H9 (cell line): Measurements from ENCODE around the gene NOX5. TPM values are rescaled to one million over a fixed set of nuclear protein-coding genes. Genes with fewer than 3 reads are reported as not detected.

Experiments used
- DNase-seq: peaks from one replicate; pipeline ENCODE4 v3.0.0-alpha.2; 2017
- H2AFZ ChIP-seq: one replicate; pipeline ENCODE4 v1.6.1; 2013; ENCODE audit warnings: mild to moderate bottlenecking, low read length, control low read depth, moderate library complexity
- H2AK5ac ChIP-seq: 2 replicates; pipeline ENCODE4 v1.6.1; 2013; ENCODE audit warnings: low read length, control low read depth, mixed read lengths; ENCODE audit not compliant: insufficient read length
- H2BK120ac ChIP-seq: one replicate; pipeline ENCODE4 v1.6.1; 2013; ENCODE audit warnings: low read depth, mild to moderate bottlenecking, low read length, control low read depth, inconsistent platforms; ENCODE audit not compliant: poor library complexity, severe bottlenecking
- H2BK12ac ChIP-seq: 2 replicates; pipeline ENCODE4 v1.6.1; 2013; ENCODE audit warnings: low read length, control low read depth, mixed read lengths, low read depth; ENCODE audit not compliant: insufficient read length
- H2BK15ac ChIP-seq: 2 replicates; pipeline ENCODE4 v1.6.1; 2013; ENCODE audit warnings: low read depth, low read length, control low read depth
- H2BK20ac ChIP-seq: one replicate; pipeline ENCODE4 v1.6.1; 2013; ENCODE audit warnings: low read depth, mild to moderate bottlenecking, low read length, control low read depth, inconsistent platforms; ENCODE audit not compliant: poor library complexity, severe bottlenecking
- H2BK5ac ChIP-seq: 2 replicates; pipeline ENCODE4 v1.6.1; 2013; ENCODE audit warnings: low read length, control low read depth, mixed read lengths; ENCODE audit not compliant: insufficient read length
- H3K14ac ChIP-seq: 2 replicates; pipeline ENCODE4 v1.6.1; 2013; ENCODE audit warnings: low read length, control low read depth; ENCODE audit not compliant: insufficient read depth
- H3K18ac ChIP-seq: 2 replicates; pipeline ENCODE4 v1.6.1; 2013; ENCODE audit warnings: low read depth, mild to moderate bottlenecking, mixed read lengths, low read length, control low read depth; ENCODE audit not compliant: insufficient read length
- H3K23ac ChIP-seq: 2 replicates; pipeline ENCODE4 v1.6.1; 2013; ENCODE audit warnings: low read length, control low read depth, mixed read lengths, low read depth; ENCODE audit not compliant: insufficient read length
- H3K23me2 ChIP-seq: 2 replicates; pipeline ENCODE4 v1.6.1; 2013; ENCODE audit warnings: low read depth, mild to moderate bottlenecking, mixed read lengths, low read length, control low read depth; ENCODE audit not compliant: insufficient read length, poor library complexity, severe bottlenecking
- H3K27ac ChIP-seq: 2 replicates; pipeline ENCODE4 v1.5.1; 2013; ENCODE audit warnings: low read length, control low read depth, mixed read lengths, low read depth; ENCODE audit not compliant: insufficient read length
- H3K27me3 ChIP-seq: 2 replicates; pipeline ENCODE4 v1.6.1; 2013; ENCODE audit warnings: low read length, control low read depth, inconsistent platforms; ENCODE audit not compliant: insufficient read depth
- H3K4ac ChIP-seq: 2 replicates; pipeline ENCODE4 v1.6.1; 2013; ENCODE audit warnings: low read depth, mild to moderate bottlenecking, control low read depth, inconsistent platforms, low read length, moderate library complexity
- H3K4me1 ChIP-seq: 2 replicates; pipeline ENCODE4 v1.6.1; 2013; ENCODE audit warnings: low read length, control low read depth, inconsistent platforms; ENCODE audit not compliant: insufficient read depth
- H3K4me2 ChIP-seq: 2 replicates; pipeline ENCODE4 v1.6.1; 2013; ENCODE audit warnings: low read length, control low read depth, mixed read lengths; ENCODE audit not compliant: insufficient read length, insufficient read depth
- H3K56ac ChIP-seq: 2 replicates; pipeline ENCODE4 v1.6.1; 2013; ENCODE audit warnings: low read depth, mild to moderate bottlenecking, mixed read lengths, low read length, control low read depth; ENCODE audit not compliant: insufficient read length
- H3K79me1 ChIP-seq: 2 replicates; pipeline ENCODE4 v1.6.1; 2013; ENCODE audit warnings: low read depth, mild to moderate bottlenecking, moderate library complexity, low read length, control low read depth, inconsistent platforms; ENCODE audit not compliant: insufficient read depth, poor library complexity, severe bottlenecking
- H3K79me2 ChIP-seq: 2 replicates; pipeline ENCODE4 v1.6.1; 2013; ENCODE audit warnings: low read length, control low read depth, inconsistent platforms; ENCODE audit not compliant: insufficient read depth
- H3K9ac ChIP-seq: 2 replicates; pipeline ENCODE4 v1.6.1; 2013; ENCODE audit warnings: low read length, control low read depth, mixed read lengths; ENCODE audit not compliant: insufficient read length; ENCODE audit errors: extremely low read depth
- H3K9me3 ChIP-seq: one replicate; pipeline ENCODE4 v1.6.1; 2013; ENCODE audit warnings: low read depth, low read length, inconsistent platforms; ENCODE audit not compliant: control insufficient read depth
- H3T11ph ChIP-seq: one replicate; pipeline ENCODE4 v1.6.1; 2013; ENCODE audit warnings: mild to moderate bottlenecking, low read length, control low read depth, inconsistent platforms
- H4K20me1 ChIP-seq: one replicate; pipeline ENCODE4 v1.6.1; 2013; ENCODE audit not compliant: control insufficient read depth, insufficient read length, insufficient read depth
- H4K5ac ChIP-seq: 2 replicates; pipeline ENCODE4 v1.6.1; 2013; ENCODE audit warnings: low read depth, mild to moderate bottlenecking, mixed read lengths, low read length, control low read depth; ENCODE audit not compliant: insufficient read length
- H4K8ac ChIP-seq: replicated peaks from 2 replicates; pipeline ENCODE4 v1.6.1; 2013; ENCODE audit warnings: low read length, control low read depth, mixed read lengths, low read depth; ENCODE audit not compliant: insufficient read length
- H4K91ac ChIP-seq: 2 replicates; pipeline ENCODE4 v1.6.1; 2013; ENCODE audit warnings: low read depth, mild to moderate bottlenecking, moderate library complexity, mixed read lengths, low read length, control low read depth; ENCODE audit not compliant: insufficient read length
- H3K27ac Mint-ChIP-seq, 3 experiments: 2 replicates in 2 of 3; 3 replicates in 1 of 3; pipeline ENCODE4 v1.8.0; 2020 to 2021; ENCODE audit warnings: mixed read lengths in 3 of 3, mild to moderate bottlenecking in 1 of 3, moderate library complexity in 1 of 3
- H3K27me3 Mint-ChIP-seq: 2 replicates; pipeline ENCODE4 v1.8.0; 2021; ENCODE audit warnings: low read depth, mild to moderate bottlenecking, moderate library complexity, mixed read lengths
- H3K36me3 Mint-ChIP-seq, 3 experiments: 2 replicates in 2 of 3; 3 replicates in 1 of 3; pipeline ENCODE4 v1.8.0; 2020 to 2021; ENCODE audit warnings: low read depth in 3 of 3, mixed read lengths in 3 of 3; ENCODE audit not compliant: insufficient read depth in 1 of 3
- H3K4me1 Mint-ChIP-seq, 2 experiments: 2 replicates each; pipeline ENCODE4 v1.8.0; 2020; ENCODE audit warnings: mixed read lengths in 2 of 2
- H3K4me3 Mint-ChIP-seq, 2 experiments: 2 replicates in 1 of 2; 3 replicates in 1 of 2; pipeline ENCODE4 v1.8.0; 2020 to 2021; ENCODE audit warnings: mild to moderate bottlenecking in 2 of 2, mixed read lengths in 2 of 2, moderate library complexity in 1 of 2
- H3K9me3 Mint-ChIP-seq, 2 experiments: 2 replicates in 1 of 2; 3 replicates in 1 of 2; pipeline ENCODE4 v1.8.0; 2020; ENCODE audit warnings: mild to moderate bottlenecking in 2 of 2, mixed read lengths in 2 of 2, moderate library complexity in 1 of 2
- WGBS: extraction: QIAGEN DNeasy Blood & Tissue Kit; methylation state at CpG from one replicate; pipeline ENCODE4 v1.1.7; 2013; ENCODE audit warnings: missing lambda C conversion rate, low lambda C conversion rate, mixed read lengths; ENCODE audit not compliant: insufficient read length; ENCODE audit errors: extremely low coverage; 5-methylcytosine and 5-hydroxymethylcytosine counted together
- total RNA-seq: library from RNA; stranded (reverse); gene quantifications from 2 replicates; pipeline ENCODE4 v1.2.1, GENCODE V29; 2021
- TF ChIP-seq, protein P1 (sequence below): fragments of 200-600 bp; sonication (generic); conservative IDR thresholded peaks from 3 replicates; pipeline ENCODE4 v1.8.0; 2021; ENCODE audit warnings: antibody characterized with exemption, mild to moderate bottlenecking

The NOX5 gene
- total RNA-seq, 1 experiment from 2014 or later, result 0.04 TPM

DNA sequence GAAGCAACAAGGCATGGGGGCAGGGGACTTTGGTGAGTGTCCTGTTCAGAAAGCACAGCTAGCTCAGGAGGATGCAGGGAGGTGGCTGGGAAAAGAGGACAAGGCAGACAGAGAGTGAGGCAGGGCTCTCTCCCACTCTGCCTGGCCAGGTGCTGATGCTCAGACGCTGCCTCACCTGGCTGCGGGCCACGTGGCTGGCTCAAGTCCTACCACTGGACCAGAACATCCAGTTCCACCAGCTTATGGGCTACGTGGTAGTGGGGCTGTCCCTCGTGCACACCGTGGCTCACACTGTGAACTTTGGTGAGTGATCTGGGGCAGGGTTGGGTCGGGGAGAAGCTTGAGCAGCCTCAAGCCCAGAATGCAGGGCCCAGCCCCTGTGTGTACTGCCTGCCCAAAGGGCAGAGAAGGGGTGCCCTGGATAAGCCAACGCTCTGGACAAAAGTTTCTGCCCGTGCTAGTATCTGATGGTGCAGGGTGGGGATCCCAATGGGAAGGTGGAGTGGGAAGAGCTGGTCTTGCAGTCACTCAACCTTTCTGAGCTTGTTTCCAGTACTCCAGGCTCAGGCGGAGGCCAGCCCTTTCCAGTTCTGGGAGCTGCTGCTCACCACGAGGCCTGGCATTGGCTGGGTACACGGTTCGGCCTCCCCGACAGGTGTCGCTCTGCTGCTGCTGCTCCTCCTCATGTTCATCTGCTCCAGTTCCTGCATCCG, 20.9 kb downstream of the NOX5 start:
- Histone ChIP-seq H3K27ac (no peak overlapping the region), H2BK20ac (no peak overlapping the region), H3K56ac (no peak overlapping the region), H2AK5ac (no peak overlapping the region), H4K20me1 (no peaks in the 10 kb centered on the region), H2BK120ac (no peak overlapping the region), H3T11ph (no peak overlapping the region), H3K27me3 (no peaks in the 10 kb centered on the region), H2BK12ac (no peak overlapping the region), H2BK5ac (no peak overlapping the region), H2AFZ (no peak overlapping the region), H3K4ac (no peak overlapping the region), H4K5ac (no peak overlapping the region), H4K8ac (no peak overlapping the region), H3K9me3 (no peaks in the 10 kb centered on the region), H3K4me1 (no peaks in the 10 kb centered on the region), H3K4me2 (no peak overlapping the region), H3K23me2 (peaks cover 3% of the 10 kb centered on the region), H3K79me1 (no peaks in the 10 kb centered on the region), H3K18ac (no peak overlapping the region), H3K23ac (no peak overlapping the region), H3K79me2 (no peaks in the 10 kb centered on the region), H3K9ac (no peak overlapping the region), H4K91ac (no peak overlapping the region), H2BK15ac (no peak overlapping the region), H3K14ac (no peak overlapping the region)
- H3K9me3 Mint-ChIP-seq, result no peaks in the 10 kb centered on the region
- peaks cover 0 to 2% (median 0%) of the 10 kb centered on the region in 3 experiments; a peak in 1 of 7 replicates for H3K36me3 Mint-ChIP-seq
- TF ChIP-seq, protein P1, sequence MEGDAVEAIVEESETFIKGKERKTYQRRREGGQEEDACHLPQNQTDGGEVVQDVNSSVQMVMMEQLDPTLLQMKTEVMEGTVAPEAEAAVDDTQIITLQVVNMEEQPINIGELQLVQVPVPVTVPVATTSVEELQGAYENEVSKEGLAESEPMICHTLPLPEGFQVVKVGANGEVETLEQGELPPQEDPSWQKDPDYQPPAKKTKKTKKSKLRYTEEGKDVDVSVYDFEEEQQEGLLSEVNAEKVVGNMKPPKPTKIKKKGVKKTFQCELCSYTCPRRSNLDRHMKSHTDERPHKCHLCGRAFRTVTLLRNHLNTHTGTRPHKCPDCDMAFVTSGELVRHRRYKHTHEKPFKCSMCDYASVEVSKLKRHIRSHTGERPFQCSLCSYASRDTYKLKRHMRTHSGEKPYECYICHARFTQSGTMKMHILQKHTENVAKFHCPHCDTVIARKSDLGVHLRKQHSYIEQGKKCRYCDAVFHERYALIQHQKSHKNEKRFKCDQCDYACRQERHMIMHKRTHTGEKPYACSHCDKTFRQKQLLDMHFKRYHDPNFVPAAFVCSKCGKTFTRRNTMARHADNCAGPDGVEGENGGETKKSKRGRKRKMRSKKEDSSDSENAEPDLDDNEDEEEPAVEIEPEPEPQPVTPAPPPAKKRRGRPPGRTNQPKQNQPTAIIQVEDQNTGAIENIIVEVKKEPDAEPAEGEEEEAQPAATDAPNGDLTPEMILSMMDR, result peak; percentile 74
- peaks cover 2 to 4% of the 10 kb centered on the region in 2 experiments; a peak in 1 of 4 replicates for H3K4me1 Mint-ChIP-seq
- no CpG with 5 or more reads among the region's 16 CpGs for WGBS
- peaks cover 43% of the 10 kb centered on the region for H3K27me3 Mint-ChIP-seq
- no peak overlapping the region for H3K27ac Mint-ChIP-seq
- no peak overlapping the region for H3K4me3 Mint-ChIP-seq
- peak; percentile 86 for DNase-seq
